ENCODE data around the gene TNS1.

TNS1 gene

GRCh38 chr2:217863883-217864282, 138.9 kb downstream of the TNS1 start:
- no peak for DNase-seq

DNA sequence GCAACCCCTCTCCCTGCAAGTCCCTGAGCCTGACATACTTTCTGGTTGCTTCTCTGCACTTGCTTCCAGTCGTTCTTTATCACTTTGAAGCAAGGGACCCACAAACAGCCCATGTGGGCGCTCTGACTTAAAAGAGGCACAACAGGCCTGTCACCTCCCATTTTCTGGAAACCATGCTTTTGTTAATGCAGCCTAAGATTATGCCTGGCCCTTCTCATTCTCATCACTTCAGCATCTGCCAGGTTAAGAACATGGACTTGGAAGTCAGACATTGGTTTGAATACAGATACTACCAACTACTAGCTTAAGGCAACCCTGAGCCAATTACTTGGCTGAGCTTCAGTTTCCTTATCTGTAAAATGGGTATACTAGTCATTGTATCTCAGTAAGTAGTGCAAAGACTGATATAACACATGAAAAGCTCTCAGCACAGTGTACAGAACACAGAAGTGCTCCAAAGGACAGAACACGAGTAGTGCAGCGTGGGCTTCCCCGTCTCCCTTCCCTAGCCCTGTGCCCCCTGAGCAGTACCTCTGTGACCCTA, 141.4 kb downstream of the TNS1 start:
- DNase-seq = no peak

GRCh38 chr2:217859926-217860325, 142.9 kb downstream of the TNS1 start:
- DNase-seq = no peak

- DNase-seq = peak; percentile 98
Observed at GRCh38 chr2:217858519-217859491, 144.0 kb downstream of the TNS1 start.

GRCh38 chr2:217857624-217858506, 144.9 kb downstream of the TNS1 start:
- DNase-seq = no peak

- DNase-seq = no peak
Observed at GRCh38 chr2:217856871-217857270, 145.9 kb downstream of the TNS1 start.

DNA sequence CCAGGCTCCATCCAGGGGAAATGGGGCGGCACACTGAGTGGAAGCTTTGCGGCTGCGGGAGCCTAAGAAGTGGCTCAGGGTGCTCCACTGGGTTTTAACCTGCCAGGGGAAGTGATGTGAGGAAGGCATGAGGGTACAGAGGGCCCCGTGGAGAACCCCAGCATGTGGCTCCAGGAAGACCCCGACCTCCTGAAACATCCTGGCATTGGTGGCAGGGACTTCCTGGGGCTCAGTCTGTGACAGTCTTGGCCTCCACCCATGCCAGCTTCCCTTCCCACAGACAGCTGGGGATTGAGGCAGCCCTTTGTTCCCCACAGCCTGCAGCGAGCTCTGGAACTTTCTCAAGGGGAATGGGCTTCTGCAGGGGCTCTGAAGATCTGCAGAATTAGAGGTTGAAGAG, 146.6 kb downstream of the TNS1 start:
- no peak for DNase-seq

DNA sequence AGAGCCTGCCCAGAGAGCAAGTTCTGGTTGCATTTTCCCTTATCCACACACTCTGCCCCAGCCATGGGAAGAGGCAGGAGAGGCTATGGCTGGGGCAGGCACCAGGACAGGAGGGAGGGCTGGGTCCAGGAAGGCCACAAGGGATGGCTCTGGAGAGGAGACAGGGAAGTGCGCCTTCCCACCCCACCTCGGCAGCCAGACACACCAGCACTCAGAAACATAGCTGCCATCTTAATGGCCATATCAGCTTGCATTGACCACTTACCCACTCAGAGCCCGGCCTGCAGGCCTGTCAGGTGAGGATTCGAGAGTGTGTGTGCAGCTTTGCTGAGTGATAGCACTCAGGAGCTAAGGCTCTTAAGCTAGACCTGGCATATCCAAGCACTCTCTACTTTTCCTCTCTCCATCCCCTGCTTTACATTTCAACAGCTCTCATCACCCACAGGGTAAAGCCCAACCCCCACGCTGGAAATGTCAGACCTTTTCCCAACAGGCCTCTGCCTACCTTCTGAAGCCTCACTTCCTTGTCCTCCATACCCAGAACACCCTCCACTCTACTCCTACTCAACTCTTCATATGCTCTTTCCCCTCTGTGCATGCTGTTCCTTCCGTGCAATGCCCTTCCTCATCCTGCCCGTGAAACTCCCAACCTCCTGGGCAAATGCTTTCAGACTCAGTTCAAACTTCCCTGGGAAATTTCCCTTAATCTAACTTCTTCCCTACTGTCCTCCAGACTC, 147.9 kb downstream of the TNS1 start:
- no peak for DNase-seq

GRCh38 chr2:217853961-217854360, 148.8 kb downstream of the TNS1 start:
- DNase-seq = no peak

- DNase-seq = peak; percentile 57
Observed at GRCh38 chr2:217853301-217853881, 149.4 kb downstream of the TNS1 start.

- DNase-seq = peak; percentile 35
Observed at GRCh38 chr2:217852555-217853211, 150.1 kb downstream of the TNS1 start.

DNA sequence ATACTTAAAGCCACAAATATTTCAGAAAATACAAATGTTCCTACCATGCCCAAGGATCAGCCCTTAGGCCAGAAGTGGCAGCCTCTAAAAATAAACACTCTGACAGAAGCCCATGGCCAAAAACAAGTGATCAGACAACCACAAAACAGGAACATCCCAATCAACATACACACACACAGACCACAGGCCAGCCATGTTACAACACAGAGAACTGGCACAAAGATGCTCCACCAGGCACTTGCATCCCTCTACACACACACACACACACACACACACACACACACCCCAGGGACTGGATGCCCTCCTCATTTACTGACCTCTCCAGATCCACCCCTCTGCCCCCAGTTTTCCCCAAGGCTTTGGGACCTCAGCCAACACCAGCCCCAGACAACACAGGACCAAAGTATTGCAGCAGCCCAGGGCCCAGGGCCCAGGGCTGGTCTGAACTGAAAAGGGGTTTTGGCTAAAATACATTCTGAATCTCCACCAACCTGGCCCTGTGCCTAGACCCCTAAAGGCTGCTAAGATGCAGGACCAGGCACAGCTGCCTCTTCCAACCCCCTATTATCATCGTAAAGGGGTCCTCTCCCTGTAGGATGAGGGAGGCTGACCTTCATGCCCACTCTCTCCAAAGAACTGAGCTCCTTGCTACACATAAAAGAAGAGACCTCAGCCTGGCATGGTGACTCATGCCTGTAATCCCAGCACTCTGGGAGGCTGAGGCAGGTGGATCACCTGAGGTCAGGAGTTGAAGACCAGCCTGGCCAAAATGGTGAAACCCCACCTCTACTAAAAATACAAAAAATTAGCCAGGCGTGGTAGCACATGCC, 151.4 kb downstream of the TNS1 start:
- DNase-seq = peak; percentile 48

DNA sequence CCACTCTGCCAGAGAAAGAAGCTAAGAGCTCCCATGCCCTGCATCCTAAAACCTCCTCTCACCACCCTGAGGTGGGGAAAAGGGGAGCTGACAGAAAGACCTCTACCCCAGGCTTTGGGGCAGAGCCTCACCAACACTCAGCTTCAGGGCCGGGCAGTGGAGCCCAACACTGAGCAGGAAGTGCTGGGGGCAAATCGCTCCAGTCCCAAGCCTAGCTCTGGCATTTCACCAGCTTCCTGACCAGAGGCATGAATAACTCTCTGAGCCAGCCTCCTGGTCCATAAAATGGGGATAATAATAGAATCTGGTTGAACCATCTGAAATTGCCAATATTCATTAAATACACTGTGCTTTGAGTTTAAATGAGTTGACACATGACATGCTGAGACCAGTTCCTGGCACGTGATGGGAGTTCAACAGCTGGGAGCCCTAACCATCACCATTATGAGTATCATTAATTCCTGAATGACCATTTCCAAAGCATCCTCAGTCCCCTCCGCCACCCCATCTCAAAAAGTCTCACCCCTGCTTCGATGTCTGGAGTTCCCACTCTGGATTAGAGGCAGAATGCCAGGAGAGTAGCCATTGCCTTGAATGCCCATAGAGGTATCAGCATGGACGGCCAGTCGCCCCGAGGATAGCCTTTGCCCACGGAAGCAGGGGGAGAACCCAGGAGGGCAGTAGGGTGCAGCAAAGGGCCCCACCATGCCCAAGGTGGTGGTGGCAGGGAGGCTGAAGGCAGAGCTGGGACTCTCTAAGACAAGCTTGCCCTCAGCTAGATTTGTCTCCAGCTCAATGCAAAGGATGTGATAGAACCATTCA, 153.4 kb downstream of the TNS1 start:
- no peak for DNase-seq

DNA sequence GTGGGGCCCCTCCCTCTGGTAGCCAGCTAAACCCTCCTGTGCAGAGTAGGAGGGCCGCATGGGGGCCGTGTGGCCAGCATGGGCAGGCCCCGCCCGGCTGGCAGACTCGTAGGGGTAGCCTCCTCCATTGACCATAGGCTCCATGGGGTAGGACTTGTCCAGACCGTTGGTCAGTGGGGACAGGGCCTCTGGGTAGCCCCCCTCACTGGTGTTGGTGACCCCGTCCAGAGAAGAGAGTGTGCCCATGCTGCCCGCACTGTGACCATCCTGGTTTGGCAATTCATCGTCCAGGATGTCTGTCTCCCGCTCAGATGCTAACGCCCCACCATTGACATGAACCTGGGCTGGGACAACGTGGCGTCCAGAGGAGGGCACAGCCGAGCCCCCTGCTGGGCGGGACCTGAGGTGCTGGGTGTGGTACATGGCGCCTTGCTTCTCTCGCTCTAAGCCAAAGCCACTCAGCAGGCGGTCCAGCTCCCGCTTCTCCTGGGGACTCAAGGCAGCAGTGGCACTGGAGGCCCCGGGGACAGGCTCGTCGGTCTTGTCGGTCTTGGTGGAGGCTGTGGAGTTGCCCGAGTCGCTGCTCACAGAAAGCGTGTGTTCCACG, 154.3 kb downstream of the TNS1 start:
- DNase-seq = no peak

- no peak for DNase-seq
Observed at GRCh38 chr2:217847552-217848350, 155.0 kb downstream of the TNS1 start.

DNA sequence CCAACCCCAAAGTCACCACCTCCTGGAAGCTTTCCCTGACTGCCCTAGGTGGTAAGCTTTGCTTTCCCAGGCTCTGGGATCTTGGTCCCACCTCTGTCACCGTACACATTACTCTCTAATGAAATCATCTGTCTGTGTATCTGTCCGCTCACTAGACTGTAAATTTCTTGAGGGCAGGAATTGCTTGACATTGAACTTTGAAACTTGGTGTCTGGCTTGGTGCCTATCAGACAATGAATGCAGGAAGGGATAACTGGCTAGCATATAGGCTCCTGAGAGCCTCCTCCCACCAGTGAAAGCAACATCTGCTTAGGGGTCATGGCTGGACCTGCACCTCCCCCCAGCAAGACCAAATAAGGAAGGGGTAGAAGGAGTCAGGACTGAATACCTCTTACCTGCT, 155.7 kb downstream of the TNS1 start:
- no peak for DNase-seq

- DNase-seq = no peak
Observed at GRCh38 chr2:217846321-217846743, 156.5 kb downstream of the TNS1 start.

GRCh38 chr2:217845301-217845700, 157.5 kb downstream of the TNS1 start:
- no peak for DNase-seq
